ENCODE measurements around the gene NFATC2.

DNA sequence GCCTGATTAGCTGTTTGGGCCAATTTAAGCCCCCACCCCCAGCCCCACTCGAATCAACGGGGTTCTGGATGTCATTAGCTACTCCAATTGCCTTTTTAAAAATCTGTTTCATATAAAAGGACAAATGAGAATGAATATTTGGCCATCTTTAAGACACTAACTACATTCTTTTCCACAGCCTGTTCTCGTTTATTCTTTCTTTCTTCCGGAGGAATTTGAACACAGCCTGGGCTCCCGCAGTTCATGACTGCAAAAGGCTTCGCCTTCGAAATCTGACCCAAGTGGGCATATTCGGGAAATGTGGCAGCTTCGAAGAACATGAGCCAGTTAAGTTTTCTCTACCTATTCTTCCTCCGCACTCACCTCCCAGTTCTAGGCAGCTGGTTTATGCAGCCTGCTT is 49.4 kb upstream of the NFATC2 start:
- TF ChIP-seq, protein P1, sequence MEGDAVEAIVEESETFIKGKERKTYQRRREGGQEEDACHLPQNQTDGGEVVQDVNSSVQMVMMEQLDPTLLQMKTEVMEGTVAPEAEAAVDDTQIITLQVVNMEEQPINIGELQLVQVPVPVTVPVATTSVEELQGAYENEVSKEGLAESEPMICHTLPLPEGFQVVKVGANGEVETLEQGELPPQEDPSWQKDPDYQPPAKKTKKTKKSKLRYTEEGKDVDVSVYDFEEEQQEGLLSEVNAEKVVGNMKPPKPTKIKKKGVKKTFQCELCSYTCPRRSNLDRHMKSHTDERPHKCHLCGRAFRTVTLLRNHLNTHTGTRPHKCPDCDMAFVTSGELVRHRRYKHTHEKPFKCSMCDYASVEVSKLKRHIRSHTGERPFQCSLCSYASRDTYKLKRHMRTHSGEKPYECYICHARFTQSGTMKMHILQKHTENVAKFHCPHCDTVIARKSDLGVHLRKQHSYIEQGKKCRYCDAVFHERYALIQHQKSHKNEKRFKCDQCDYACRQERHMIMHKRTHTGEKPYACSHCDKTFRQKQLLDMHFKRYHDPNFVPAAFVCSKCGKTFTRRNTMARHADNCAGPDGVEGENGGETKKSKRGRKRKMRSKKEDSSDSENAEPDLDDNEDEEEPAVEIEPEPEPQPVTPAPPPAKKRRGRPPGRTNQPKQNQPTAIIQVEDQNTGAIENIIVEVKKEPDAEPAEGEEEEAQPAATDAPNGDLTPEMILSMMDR (IDR thresholded peaks at IDR 0.05): no peak
- TF ChIP-seq POLR2A (IDR thresholded peaks at IDR 0.05): no peak

Measured in Peyer's patch (tissue), 4 donors.